HG02571 (cell line): Measurements from ENCODE around the gene CTNNA2.
"Not testable (repeated sequence)": the region's sequence is repeated elsewhere in the genome, so short reads cannot be mapped to it uniquely, and the experiment has no call there.

Experiments
- ATAC-seq: cut with Tn5 transposase; IDR thresholded peaks from one replicate; pipeline ENCODE4 v1.9.1; 2021; ENCODE audit warnings: mild to moderate bottlenecking, moderate library complexity; ENCODE audit not compliant: unreplicated experiment

CTNNA2 gene

GRCh38 chr2:80068038-80068731 is 555.3 kb downstream of the CTNNA2 start:
- ATAC-seq, result no peak

DNA sequence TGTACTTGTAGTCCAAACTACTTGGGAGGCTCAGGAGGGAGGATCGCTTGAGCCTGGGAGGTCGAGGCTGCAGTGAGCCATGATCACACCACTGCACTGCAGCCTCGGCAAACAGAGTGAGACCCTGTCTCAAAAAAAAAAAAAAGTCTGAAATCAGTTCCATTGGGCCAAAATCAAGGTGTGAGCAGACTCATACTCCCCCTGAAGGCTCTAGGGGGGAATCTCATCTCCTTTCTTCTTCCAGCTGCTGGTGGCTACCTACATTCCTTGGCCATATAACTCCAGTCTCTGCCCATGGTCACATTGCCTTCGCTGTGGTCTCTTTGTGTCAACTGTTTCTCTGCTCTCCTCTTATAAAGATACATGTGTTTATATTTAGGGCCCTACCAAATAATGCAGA is 557.7 kb downstream of the CTNNA2 start:
- ATAC-seq, result no peak

- no peak for ATAC-seq
Observed at GRCh38 chr2:80071941-80072340, 559.1 kb downstream of the CTNNA2 start.

GRCh38 chr2:80073134-80073561 is 560.3 kb downstream of the CTNNA2 start:
- ATAC-seq, result no peak

- ATAC-seq, result no peak
Observed at GRCh38 chr2:80074321-80075070, 561.6 kb downstream of the CTNNA2 start.

DNA sequence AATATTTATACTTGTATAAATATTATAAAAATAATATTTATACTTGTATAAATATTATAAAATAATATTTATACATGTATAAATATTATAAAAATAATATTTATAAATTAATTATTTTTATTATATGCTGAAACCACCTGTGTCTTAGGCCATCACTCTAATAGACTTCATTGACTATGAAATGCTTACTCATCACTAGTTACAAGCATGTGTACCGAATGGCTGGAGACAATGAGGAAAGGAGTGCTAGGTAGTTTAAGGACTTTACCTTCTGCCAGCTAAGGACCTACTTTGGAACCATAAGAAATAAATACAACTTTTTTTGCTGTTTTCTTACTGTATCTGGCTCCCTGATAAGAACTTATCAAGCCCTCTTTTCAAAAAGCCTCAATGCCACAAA is 562.9 kb downstream of the CTNNA2 start:
- ATAC-seq, result no peak

GRCh38 chr2:80078290-80079036 is 565.6 kb downstream of the CTNNA2 start:
- no peak for ATAC-seq

- no peak for ATAC-seq
Observed at GRCh38 chr2:80080957-80081356, 568.1 kb downstream of the CTNNA2 start.

- ATAC-seq, result no peak
Observed at GRCh38 chr2:80086831-80087230, 574.0 kb downstream of the CTNNA2 start.

- ATAC-seq, result no peak
Observed at GRCh38 chr2:80091237-80091636, 578.4 kb downstream of the CTNNA2 start.

GRCh38 chr2:80092474-80092873 is 579.6 kb downstream of the CTNNA2 start:
- no peak for ATAC-seq

- ATAC-seq, result not testable (repeated sequence)
Observed at GRCh38 chr2:80098503-80098902, 585.7 kb downstream of the CTNNA2 start.

GRCh38 chr2:80102026-80102425 is 589.2 kb downstream of the CTNNA2 start:
- ATAC-seq, result no peak

DNA sequence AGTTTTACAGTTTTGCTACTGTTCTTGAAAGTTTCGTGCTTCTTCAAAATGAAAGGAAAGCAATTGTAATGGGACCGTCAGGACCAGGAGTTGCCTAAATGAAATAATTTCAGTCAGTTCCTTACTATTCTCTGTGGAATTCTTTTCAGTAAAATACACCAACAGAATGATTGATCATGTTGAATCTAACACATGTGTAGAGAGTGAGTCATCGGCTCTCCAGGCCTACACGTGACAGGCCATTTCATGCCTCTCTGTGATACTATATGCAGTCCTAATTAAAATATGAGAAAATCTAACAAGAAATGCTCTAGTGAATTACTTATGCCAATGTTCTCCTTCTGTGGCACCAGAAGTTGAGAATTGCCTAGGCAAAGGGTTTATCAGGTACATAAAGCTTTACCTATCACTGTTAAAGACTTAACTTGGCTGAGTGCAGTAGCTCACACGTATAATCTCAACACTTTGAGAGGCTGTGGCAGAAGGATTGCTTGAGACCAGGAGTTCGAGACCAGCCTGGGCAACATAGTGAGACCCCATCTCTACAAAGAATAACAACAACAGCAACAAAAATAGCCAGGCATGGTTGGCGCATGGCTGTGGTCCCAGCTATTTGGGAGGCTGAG is 592.3 kb downstream of the CTNNA2 start:
- no peak for ATAC-seq

DNA sequence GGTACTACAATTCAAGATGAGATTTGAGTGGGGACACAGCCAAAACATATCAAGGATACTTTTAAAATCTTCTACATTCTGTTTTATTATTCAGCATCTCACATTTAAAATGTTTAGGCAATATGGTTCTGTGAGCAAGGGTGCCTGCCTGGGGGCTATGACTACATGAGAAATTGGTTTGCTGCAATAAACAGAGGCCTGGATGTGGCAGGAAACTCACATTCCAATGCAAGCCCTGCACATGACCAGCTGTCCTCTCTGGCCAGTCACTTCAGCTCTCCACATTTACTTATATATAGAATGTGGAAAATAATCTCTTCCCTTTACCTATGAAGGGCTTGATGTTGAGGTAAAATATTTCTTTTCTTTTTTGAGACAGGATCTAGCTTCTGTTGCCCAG is 598.3 kb downstream of the CTNNA2 start:
- no peak for ATAC-seq

DNA sequence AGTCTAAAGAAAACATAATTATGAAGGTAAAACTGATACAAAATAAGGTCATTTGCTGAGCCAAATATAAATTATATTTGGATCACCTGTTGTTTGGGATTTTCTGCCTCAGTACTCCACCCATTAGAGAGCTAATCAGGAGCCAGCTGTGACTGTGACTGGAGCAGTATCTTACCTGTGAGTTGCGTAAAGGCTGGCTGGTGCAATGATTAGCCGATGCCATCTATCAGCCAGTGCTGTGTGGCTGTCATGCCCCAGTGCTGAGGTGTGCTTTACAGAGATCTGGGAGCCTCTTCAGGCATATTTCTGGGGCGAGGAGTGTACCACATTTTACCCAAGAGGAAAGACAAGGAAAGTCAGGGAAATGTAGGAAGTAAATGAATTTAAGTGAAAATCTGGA is 599.9 kb downstream of the CTNNA2 start:
- ATAC-seq, result no peak

GRCh38 chr2:80113399-80113798 is 600.5 kb downstream of the CTNNA2 start:
- no peak for ATAC-seq

DNA sequence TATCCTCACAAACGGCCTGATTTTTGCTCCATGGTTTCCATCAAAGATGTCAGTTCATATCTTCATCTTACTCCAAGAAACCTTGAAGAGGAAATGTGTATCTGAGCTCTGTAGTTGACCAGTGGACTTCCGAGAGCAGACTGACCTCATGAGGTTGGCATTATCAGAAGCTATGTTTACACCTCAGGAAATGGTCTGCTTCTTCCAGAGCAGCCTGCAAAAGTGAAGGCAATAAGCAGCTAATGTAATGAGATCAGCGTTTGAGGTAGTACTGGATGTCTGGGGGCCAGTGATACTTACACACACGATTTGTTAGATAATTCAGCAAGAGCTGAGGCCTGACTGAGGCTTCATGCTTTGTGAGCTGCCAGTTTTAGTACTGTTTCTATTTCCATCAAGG is 602.0 kb downstream of the CTNNA2 start:
- ATAC-seq, result no peak

DNA sequence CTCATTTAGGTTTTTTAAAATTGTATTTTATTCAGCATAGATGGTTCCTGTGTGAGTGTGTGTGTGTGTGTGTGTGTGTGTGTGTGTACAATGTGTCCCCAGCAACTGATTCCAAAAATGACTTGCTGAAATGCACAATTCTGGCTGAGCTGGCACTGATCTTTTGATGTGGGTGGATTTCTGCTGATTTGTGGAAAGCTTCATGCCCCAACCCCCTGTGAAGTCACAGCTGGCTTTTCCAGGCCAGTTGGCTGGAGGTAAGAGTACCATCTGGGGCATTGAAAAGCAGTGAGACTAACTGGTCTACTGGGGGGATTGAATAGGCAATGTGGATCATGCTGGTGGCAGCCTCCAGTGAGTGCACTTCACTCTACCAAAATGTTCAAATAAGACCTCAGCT is 604.5 kb downstream of the CTNNA2 start:
- ATAC-seq, result no peak

DNA sequence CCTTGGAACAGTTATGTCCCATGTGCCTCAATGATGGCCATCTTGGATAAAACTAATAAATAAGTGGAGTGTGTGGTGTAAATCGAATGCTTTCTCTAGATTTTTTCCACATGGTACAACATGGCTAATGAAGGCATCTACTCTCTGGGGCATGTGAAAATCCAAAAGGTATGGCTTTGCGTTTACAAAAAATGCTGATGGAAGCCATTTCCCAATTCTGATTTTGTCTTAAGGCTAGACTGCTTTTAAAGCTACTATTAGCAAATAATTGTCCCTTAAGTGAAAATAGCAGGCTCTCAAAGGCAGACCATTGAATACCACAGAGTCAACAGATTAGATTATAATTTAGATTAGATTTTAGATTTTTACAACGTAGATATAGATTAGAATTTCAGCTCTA is 608.0 kb downstream of the CTNNA2 start:
- no peak for ATAC-seq

GRCh38 chr2:80122675-80123074 is 609.8 kb downstream of the CTNNA2 start:
- no peak for ATAC-seq
